Thoracic aorta (tissue), 2 donors: Measurements from ENCODE around the gene PROX2. TPM values are rescaled to one million over a fixed set of nuclear protein-coding genes. Genes with fewer than 3 reads are reported as not detected.

ENCODE experiments used
- ATAC-seq: fragments of 150-250 bp; one replicate; pipeline ENCODE4 v1.8.0; 2017; ENCODE audit warnings: low read depth; ENCODE audit not compliant: insufficient number of reproducible peaks, low FRiP score
- DNase-seq: peaks from one replicate; pipeline ENCODE4 v3.0.0-alpha.2; 2020; ENCODE audit warnings: low spot score
- H3K27ac ChIP-seq, 2 donors: fragments of 200-600 bp; sonication (generic); 1 replicate in 1 of 2; 2 replicates in 1 of 2; pipeline ENCODE4 v1.5.1; 2016; ENCODE audit warnings: mild to moderate bottlenecking in 2 of 2, moderate library complexity in 2 of 2
- H3K27me3 ChIP-seq: fragments of 200-600 bp; sonication (generic); replicated peaks from 2 replicates; pipeline ENCODE4 v1.6.0; 2016; ENCODE audit warnings: mild to moderate bottlenecking; ENCODE audit not compliant: insufficient read depth
- H3K36me3 ChIP-seq: fragments of 200-600 bp; sonication (generic); one replicate; pipeline ENCODE4 v1.5.1; 2016
- H3K4me1 ChIP-seq, 2 donors: fragments of 200-600 bp; sonication (generic); 1 replicate in 1 of 2; 2 replicates in 1 of 2; pipeline versions ENCODE4 v1.5.1 to v1.6.0; 2016; ENCODE audit warnings: low read depth in 2 of 2, mild to moderate bottlenecking in 1 of 2; ENCODE audit not compliant: control insufficient read depth in 1 of 2
- H3K4me3 ChIP-seq: fragments of 200-600 bp; sonication (generic); 2 replicates; pipeline ENCODE4 v1.5.1; 2016; ENCODE audit warnings: mild to moderate bottlenecking
- H3K9me3 ChIP-seq: fragments of 200-600 bp; sonication (generic); 2 replicates; pipeline ENCODE4 v1.5.1; 2016
- CTCF ChIP-seq: fragments of 200-600 bp; sonication (generic); IDR thresholded peaks from one replicate; pipeline ENCODE4 v1.5.1; 2019; ENCODE audit warnings: antibody characterized with exemption
- total RNA-seq, 2 donors: library from RNA; depleted of rRNA; stranded (reverse); fragments of >200 nt; gene quantifications; one replicate each; pipeline versions ENCODE4 v1.1.0 to v1.2.3, GENCODE V29; 2016

The PROX2 gene
- total RNA-seq, 2 donors from 2014 or later: not detected

- Histone ChIP-seq H3K4me3 (no peak overlapping the region), H3K27ac (no peak overlapping the region), H3K36me3 (peaks cover 32% of the 10 kb centered on the region), H3K27me3 (no peaks in the 10 kb centered on the region), H3K4me1 (peaks cover 0 to 22% of the 10 kb centered on the region in 2 donors), H3K9me3 (no peaks in the 10 kb centered on the region)
- TF ChIP-seq CTCF: peak; percentile 96
- DNase-seq: no peak
- ATAC-seq: no peak
These were observed 29.7 kb upstream of the PROX2 start for GRCh38 chr14:74905595-74906142.

- H3K9me3 ChIP-seq: no peaks in the 10 kb centered on the region
- no peak for ATAC-seq
- H3K27ac ChIP-seq: no peak overlapping the region
- H3K36me3 ChIP-seq: peaks cover 40% of the 10 kb centered on the region
- H3K4me1 ChIP-seq: peaks cover 0 to 22% of the 10 kb centered on the region in 2 donors
- H3K4me3 ChIP-seq: no peak overlapping the region
- no peak for TF ChIP-seq CTCF
- no peaks in the 10 kb centered on the region for H3K27me3 ChIP-seq
- no peak for DNase-seq
These were observed 28.9 kb upstream of the PROX2 start for GRCh38 chr14:74904635-74905503.

- H3K4me3 ChIP-seq: no peak overlapping the region
- ATAC-seq (no peak), DNase-seq (no peak)
- H3K9me3 ChIP-seq: no peaks in the 10 kb centered on the region
- H3K4me1 ChIP-seq: peaks cover 0 to 17% of the 10 kb centered on the region in 2 donors
- no peak overlapping the region for H3K27ac ChIP-seq
- no peak for TF ChIP-seq CTCF
- no peaks in the 10 kb centered on the region for H3K27me3 ChIP-seq
- peaks cover 57% of the 10 kb centered on the region for H3K36me3 ChIP-seq
These were observed 27.2 kb upstream of the PROX2 start for GRCh38 chr14:74902941-74903705.

GRCh38 chr14:74898694-74899093 is 22.7 kb upstream of the PROX2 start:
- Histone ChIP-seq H3K4me1 (no peaks in the 10 kb centered on the region), H3K9me3 (no peaks in the 10 kb centered on the region), H3K27ac (no peak overlapping the region), H3K4me3 (no peak overlapping the region), H3K27me3 (no peaks in the 10 kb centered on the region), H3K36me3 (peaks cover 91% of the 10 kb centered on the region)
- DNase-seq (no peak), ATAC-seq (no peak)
- TF ChIP-seq CTCF: no peak

- Histone ChIP-seq H3K36me3 (peaks cover 93% of the 10 kb centered on the region), H3K27me3 (no peaks in the 10 kb centered on the region), H3K27ac (no peak overlapping the region), H3K9me3 (no peaks in the 10 kb centered on the region), H3K4me1 (no peaks in the 10 kb centered on the region), H3K4me3 (no peak overlapping the region)
- no peak for ATAC-seq
- TF ChIP-seq CTCF: no peak
- no peak for DNase-seq
These were observed 22.1 kb upstream of the PROX2 start for GRCh38 chr14:74898083-74898482.
